A673 (cell line): ENCODE data around the gene PPCS.

Experiments used
- EZH2 ChIP-seq: fragments of 200-600 bp; sonication (generic); IDR thresholded peaks from 2 replicates; pipeline ENCODE4 v1.6.1; 2017; ENCODE audit warnings: borderline replicate concordance, low read depth, mild to moderate bottlenecking, mixed read lengths, antibody characterized with exemption, low read length; ENCODE audit not compliant: poor library complexity, severe bottlenecking
- TF ChIP-seq, protein P1 (sequence below): fragments of 300-800, 200-600 bp; sonication (generic); conservative IDR thresholded peaks from 2 replicates; pipeline ENCODE4 v1.5.1; 2017; ENCODE audit warnings: low read depth, mild to moderate bottlenecking, antibody characterized with exemption, low read length, moderate library complexity, mixed read lengths

DNA sequence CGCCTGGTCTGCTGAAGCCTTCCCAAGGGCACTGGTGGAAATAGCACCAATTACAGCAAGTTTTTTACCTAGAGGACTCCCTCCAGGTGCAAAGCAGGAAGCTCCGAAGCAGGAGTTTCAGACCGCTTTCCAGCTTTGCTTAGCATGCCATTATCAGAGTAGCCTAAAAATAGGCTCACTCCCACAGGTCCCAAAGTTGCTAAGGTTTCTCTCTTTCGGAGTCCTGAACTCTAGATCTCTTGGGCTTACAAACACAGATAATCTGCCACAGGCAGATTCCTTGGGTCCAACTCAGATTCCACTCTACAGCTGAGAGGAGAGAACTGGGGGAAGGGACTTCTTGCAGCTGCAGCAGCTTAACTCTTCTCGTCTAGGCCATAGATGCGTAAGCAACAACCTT, 23.0 kb upstream of the PPCS start:
- TF ChIP-seq, protein P1, sequence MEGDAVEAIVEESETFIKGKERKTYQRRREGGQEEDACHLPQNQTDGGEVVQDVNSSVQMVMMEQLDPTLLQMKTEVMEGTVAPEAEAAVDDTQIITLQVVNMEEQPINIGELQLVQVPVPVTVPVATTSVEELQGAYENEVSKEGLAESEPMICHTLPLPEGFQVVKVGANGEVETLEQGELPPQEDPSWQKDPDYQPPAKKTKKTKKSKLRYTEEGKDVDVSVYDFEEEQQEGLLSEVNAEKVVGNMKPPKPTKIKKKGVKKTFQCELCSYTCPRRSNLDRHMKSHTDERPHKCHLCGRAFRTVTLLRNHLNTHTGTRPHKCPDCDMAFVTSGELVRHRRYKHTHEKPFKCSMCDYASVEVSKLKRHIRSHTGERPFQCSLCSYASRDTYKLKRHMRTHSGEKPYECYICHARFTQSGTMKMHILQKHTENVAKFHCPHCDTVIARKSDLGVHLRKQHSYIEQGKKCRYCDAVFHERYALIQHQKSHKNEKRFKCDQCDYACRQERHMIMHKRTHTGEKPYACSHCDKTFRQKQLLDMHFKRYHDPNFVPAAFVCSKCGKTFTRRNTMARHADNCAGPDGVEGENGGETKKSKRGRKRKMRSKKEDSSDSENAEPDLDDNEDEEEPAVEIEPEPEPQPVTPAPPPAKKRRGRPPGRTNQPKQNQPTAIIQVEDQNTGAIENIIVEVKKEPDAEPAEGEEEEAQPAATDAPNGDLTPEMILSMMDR, result no peak
- no peak for TF ChIP-seq EZH2
